Parathyroid adenoma (tissue), 2 donors: ENCODE results near the gene EVL.

Experiments used
- H2AFZ ChIP-seq: fragments of 300-600 bp; sonication (generic); one replicate; pipeline ENCODE4 v1.7.0; 2017; ENCODE audit warnings: antibody characterized with exemption, mild to moderate bottlenecking
- H3K27ac ChIP-seq: fragments of 300-600 bp; sonication (generic); one replicate; pipeline ENCODE4 v1.7.0; 2017
- H3K27me3 ChIP-seq: fragments of 300-600 bp; sonication (generic); one replicate; pipeline ENCODE4 v1.7.0; 2017; ENCODE audit warnings: low read length; ENCODE audit not compliant: control insufficient read depth, insufficient read depth
- H3K36me3 ChIP-seq: fragments of 300-600 bp; sonication (generic); one replicate; pipeline ENCODE4 v1.7.0; 2017; ENCODE audit warnings: low read length; ENCODE audit not compliant: control insufficient read depth, insufficient read depth
- H3K4me1 ChIP-seq: fragments of 300-600 bp; sonication (generic); one replicate; pipeline ENCODE4 v1.7.0; 2017; ENCODE audit warnings: control low read depth
- H3K4me2 ChIP-seq: fragments of 300-600 bp; sonication (generic); one replicate; pipeline ENCODE4 v1.7.0; 2017; ENCODE audit warnings: low read length
- H3K4me3 ChIP-seq: fragments of 300-600 bp; sonication (generic); one replicate; pipeline ENCODE4 v1.7.0; 2017; ENCODE audit warnings: low read depth, low read length
- H3K79me2 ChIP-seq: fragments of 300-600 bp; sonication (generic); one replicate; pipeline ENCODE4 v1.7.0; 2017; ENCODE audit warnings: control low read depth
- H3K9ac ChIP-seq: fragments of 300-600 bp; sonication (generic); one replicate; pipeline ENCODE4 v1.7.0; 2017; ENCODE audit warnings: mild to moderate bottlenecking
- H3K9me3 ChIP-seq: fragments of 300-600 bp; sonication (generic); one replicate; pipeline ENCODE4 v1.7.0; 2017; ENCODE audit warnings: low read length; ENCODE audit not compliant: control insufficient read depth
- CTCF ChIP-seq: fragments of 300-600 bp; sonication (generic); IDR thresholded peaks from one replicate; pipeline ENCODE4 v1.7.0; 2017; ENCODE audit warnings: antibody characterized with exemption, mild to moderate bottlenecking
- donor health status: primary hyperparathyroidism.

EVL gene

GRCh38 chr14:100083706-100084105 lies 18.5 kb downstream of the EVL start:
- Histone ChIP-seq H3K9ac (no peak overlapping the region), H3K4me3 (no peak overlapping the region), H3K36me3 (no peaks in the 10 kb centered on the region), H3K27ac (no peak overlapping the region), H3K79me2 (no peaks in the 10 kb centered on the region), H3K4me2 (no peak overlapping the region), H2AFZ (no peak overlapping the region), H3K9me3 (no peaks in the 10 kb centered on the region), H3K27me3 (no peaks in the 10 kb centered on the region), H3K4me1 (no peaks in the 10 kb centered on the region)
- TF ChIP-seq CTCF, result no peak

DNA sequence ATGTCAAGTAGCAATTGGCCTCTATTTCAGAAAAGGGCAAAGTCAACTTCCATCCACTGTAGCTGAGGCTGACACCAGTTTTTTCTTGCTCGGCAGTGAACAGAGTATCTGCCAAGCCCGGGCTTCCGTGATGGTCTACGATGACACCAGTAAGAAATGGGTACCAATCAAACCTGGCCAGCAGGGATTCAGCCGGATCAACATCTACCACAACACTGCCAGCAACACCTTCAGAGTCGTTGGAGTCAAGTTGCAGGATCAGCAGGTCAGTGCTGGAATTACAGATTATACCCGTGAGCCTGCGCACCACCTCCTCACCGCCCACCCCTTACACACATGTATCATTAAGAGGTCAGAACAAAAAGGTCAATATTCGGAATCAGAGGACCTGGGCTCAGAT lies 19.4 kb downstream of the EVL start:
- no peaks in the 10 kb centered on the region for H3K4me1 ChIP-seq
- no peak overlapping the region for H3K27ac ChIP-seq
- H3K4me3 ChIP-seq, result no peak overlapping the region
- no peaks in the 10 kb centered on the region for H3K27me3 ChIP-seq
- no peak overlapping the region for H3K9ac ChIP-seq
- H3K36me3 ChIP-seq, result no peaks in the 10 kb centered on the region
- H3K79me2 ChIP-seq, result no peaks in the 10 kb centered on the region
- H2AFZ ChIP-seq, result no peak overlapping the region
- TF ChIP-seq CTCF, result no peak
- H3K9me3 ChIP-seq, result no peaks in the 10 kb centered on the region
- H3K4me2 ChIP-seq, result no peak overlapping the region

DNA sequence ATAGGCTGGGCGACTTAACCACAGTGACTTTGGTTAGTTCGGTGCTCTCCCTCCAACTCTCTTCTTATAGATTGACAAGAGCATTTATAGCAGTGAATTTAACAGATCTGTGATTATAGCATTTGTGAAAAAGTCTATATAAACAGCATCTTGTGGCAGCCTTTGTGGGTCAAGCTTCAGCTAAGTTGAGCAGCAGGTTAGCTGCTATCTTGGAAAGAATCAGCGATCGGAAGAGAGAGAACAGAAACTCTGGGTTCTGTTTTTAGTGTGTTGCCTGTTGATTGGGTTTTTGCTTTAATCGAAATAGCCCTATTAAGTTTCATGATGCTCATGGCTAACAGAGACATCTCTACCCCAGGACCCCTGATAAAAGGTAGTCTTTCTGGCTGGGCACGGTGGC lies 20.2 kb downstream of the EVL start:
- H3K9me3 ChIP-seq, result no peaks in the 10 kb centered on the region
- H3K27me3 ChIP-seq, result no peaks in the 10 kb centered on the region
- H3K36me3 ChIP-seq, result no peaks in the 10 kb centered on the region
- no peak overlapping the region for H2AFZ ChIP-seq
- H3K4me3 ChIP-seq, result no peak overlapping the region
- no peak overlapping the region for H3K4me2 ChIP-seq
- no peaks in the 10 kb centered on the region for H3K79me2 ChIP-seq
- TF ChIP-seq CTCF, result no peak
- H3K9ac ChIP-seq, result no peak overlapping the region
- no peak overlapping the region for H3K27ac ChIP-seq
- no peaks in the 10 kb centered on the region for H3K4me1 ChIP-seq

DNA sequence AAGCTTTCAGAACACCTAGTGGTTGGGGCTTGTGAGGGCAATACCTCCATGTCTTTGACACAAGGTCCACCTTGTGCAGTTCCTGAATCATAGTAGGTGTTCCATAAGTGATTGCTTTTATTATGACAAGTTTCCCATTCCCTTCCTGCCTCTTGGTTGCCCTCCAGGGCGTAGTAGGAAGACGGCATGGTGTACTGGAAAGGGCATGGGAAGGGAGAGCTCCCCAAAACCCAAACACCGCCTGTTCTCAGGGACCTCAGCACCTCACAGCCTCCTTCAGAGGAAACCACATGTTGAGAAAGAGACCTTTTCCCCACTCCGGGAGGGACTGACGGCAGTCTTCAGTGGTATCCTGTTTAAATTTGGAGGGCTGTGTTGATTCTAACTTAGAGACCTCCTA lies 21.1 kb downstream of the EVL start:
- no peaks in the 10 kb centered on the region for H3K27me3 ChIP-seq
- H3K27ac ChIP-seq, result no peak overlapping the region
- no peaks in the 10 kb centered on the region for H3K79me2 ChIP-seq
- H3K9ac ChIP-seq, result no peak overlapping the region
- H3K9me3 ChIP-seq, result no peaks in the 10 kb centered on the region
- no peak for TF ChIP-seq CTCF
- no peak overlapping the region for H3K4me3 ChIP-seq
- H3K36me3 ChIP-seq, result no peaks in the 10 kb centered on the region
- no peak overlapping the region for H3K4me2 ChIP-seq
- H3K4me1 ChIP-seq, result no peaks in the 10 kb centered on the region
- H2AFZ ChIP-seq, result no peak overlapping the region

DNA sequence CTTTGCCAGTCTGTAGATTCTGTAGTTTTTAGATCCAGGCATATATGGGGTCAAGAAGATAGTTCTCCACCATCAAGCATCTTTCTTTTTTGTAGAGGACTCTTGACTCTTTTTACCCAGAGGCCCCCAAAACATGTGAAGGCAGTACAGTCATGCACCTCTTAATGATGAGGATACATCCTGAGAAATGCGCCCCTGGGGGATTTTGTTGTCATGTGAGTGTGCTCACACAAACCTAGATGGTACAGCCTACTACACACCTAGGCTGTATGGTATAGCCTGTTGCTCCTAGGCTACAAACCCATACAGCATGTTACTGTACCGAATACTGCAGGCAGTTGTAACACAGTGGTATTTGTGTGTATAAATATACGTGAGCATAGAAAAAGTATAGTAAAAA lies 23.0 kb downstream of the EVL start:
- H3K4me1 ChIP-seq, result no peaks in the 10 kb centered on the region
- no peak overlapping the region for H3K4me2 ChIP-seq
- H3K9me3 ChIP-seq, result no peaks in the 10 kb centered on the region
- H3K4me3 ChIP-seq, result no peak overlapping the region
- no peaks in the 10 kb centered on the region for H3K36me3 ChIP-seq
- H3K27ac ChIP-seq, result no peak overlapping the region
- H3K79me2 ChIP-seq, result no peaks in the 10 kb centered on the region
- TF ChIP-seq CTCF, result no peak
- H3K9ac ChIP-seq, result no peak overlapping the region
- H3K27me3 ChIP-seq, result no peaks in the 10 kb centered on the region
- H2AFZ ChIP-seq, result no peak overlapping the region
